ENCODE results near the gene RHD.
"Not testable (repeated sequence)": the region's sequence is repeated elsewhere in the genome, so short reads cannot be mapped to it uniquely, and the experiment has no call there.

RHD gene

DNA sequence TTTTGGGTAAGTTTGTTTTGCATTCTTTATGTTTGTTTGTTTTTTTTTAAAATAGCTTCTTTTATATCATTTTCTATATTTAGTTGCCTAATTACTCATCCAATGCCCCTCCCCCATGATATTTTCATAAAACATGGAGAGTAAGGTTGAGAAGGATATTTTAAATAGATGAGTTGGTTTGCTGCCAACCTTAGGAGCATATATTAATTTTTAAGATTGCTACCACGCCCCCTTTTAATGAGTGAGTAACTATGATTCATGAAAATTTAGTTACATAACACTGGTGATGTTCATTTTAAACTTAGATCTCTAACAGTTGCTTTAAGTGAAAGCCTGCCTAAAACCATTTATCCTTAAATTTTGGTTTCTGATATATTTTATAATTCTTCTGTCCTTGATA is 84.5 kb downstream of the RHD start:
- DNase-seq (ENCODE audit: extremely low read depth, low read depth), result no peak
- no peak for TF ChIP-seq CTCF (IDR thresholded peaks at IDR 0.05; ENCODE audit: low read depth, low read length)

DNA sequence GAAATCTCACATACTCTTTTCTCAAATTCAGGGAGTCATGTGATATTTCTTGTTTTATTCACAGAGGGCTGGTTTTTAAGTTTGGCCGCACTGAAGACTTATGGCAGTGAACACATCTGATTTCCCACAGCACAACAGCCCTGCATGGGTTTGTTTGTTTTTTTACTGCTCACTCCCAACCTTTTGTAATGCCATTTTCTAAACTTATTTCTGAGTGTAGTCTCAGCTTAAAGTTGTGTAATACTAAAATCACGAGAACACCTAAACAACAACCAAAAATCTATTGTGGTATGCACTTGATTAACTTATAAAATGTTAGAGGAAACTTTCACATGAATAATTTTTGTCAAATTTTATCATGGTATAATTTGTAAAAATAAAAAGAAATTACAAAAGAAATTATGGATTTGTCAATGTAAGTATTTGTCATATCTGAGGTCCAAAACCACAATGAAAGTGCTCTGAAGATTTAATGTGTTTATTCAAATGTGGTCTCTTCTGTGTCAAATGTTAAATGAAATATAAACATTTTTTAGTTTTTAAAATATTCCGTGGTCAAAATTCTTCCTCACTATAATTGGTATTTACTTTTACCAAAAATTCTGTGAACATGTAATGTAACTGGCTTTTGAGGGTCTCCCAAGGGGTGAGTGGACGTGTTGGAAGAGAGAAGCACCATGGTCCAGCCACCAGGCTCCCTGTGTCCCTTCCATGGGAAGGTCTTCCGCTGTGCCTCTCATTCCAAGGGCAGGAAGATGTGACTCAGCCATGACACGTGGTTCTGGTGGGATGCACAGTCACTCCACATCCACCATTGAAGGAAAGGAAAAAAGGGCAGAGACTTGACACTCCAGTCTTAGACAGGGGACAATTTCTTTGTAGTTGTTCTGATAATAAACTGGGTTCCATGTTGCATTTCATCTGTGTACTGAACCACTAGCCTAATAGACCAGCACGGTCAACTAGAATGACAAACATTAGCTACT is 88.6 kb downstream of the RHD start:
- no peak for TF ChIP-seq CTCF (IDR thresholded peaks at IDR 0.05; ENCODE audit: low read depth, low read length)
- DNase-seq (ENCODE audit: extremely low read depth, low read depth), result no peak

DNA sequence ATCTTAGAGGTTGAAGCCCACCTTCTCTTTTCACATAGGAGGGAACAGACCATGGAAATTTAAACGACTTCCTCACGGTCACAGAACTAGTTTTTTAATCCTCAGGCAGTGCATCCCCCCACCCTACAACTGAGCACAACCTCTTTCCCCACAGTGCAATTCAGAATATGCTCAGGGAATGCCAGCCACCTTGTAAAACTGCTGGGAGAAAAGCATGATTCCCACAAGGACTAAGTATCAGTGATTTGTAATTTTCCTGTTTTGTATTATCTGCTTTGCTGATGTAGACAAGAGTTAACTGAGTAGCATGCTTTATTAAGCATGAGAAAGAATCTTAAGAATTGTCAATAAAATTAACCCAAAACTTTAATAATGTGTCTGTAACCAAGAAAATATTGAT is 89.6 kb downstream of the RHD start:
- no peak for TF ChIP-seq CTCF (IDR thresholded peaks at IDR 0.05; ENCODE audit: low read depth, low read length)

DNA sequence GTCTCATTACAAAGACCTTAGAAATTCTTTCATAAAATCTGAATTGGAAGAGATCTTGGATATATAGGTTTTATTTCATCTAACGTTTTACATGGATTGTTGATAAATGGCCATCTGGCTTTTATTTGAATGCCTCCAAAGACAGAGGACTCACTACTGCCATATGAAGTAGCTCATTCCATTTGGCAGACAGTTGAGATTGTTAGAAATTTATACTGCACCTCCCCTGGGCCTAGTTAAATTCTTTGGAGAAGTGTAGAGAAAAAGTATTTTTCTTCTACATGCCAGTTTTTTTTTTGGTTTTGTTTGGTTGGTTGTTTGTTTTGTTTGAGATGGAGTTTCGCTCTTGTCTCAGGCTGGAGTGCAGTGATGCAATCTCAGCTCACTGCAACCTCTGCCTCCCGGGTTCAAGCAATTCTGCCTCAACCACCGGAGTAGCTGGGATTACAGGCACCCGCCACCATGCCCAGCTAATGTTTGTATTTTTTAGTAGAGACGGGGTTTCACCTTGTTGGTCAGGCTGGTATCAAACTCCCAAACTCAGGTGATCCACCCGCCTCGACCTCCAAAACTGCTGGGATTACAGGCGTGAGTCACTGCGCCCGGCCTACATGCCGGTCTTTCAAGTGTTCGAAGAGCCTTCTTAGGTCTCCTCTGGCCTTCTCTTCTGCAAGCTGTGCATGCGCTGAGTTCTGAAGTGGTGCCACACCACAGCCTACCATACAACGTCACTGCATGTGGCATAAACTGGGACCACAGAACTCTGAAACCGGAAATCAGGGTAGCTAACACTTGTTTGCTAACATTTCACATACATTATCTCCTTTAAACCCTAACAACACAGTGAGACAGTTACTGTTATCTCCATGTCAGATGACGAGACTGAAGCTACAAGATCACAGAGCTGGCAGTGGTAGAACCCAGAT is 90.6 kb downstream of the RHD start:
- not testable (repeated sequence) for DNase-seq (ENCODE audit: extremely low read depth, low read depth)

More for the DNA sequence above, 89.6 kb downstream of the RHD start:
- no peak for DNase-seq (ENCODE audit: extremely low read depth, low read depth)

GRCh38 chr1:25369241-25369640 is 96.9 kb downstream of the RHD start:
- no peak for DNase-seq (ENCODE audit: extremely low read depth, low read depth)
- no peak for TF ChIP-seq CTCF (IDR thresholded peaks at IDR 0.05; ENCODE audit: low read depth, low read length)

- not testable (repeated sequence) for DNase-seq (ENCODE audit: extremely low read depth, low read depth)
These were observed 97.5 kb downstream of the RHD start for GRCh38 chr1:25369691-25370271.

- DNase-seq (ENCODE audit: extremely low read depth, low read depth), result peak; percentile 55
These were observed 99.4 kb downstream of the RHD start for GRCh38 chr1:25371757-25372156.

DNA sequence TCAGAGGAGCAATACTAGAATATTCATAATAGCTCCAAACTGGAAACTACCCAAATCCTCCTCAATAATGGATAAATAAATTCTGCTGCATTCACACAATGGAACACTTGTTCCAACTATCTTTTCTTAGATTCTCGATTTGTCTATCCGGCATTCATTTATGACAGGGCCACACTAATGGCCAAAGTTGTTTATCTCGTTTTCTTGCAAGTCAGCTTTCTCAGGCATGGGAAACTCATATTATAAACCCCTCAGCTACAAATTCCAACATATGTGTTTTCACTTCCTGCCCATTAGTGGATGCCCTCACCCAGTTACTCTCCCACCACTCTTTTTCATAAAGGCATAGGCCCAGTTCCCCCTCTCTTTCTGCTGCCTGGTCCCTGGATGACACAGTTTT is 106.1 kb downstream of the RHD start:
- DNase-seq (ENCODE audit: extremely low read depth, low read depth), result not testable (repeated sequence)
